ENCODE results near the gene NPSR1. TPM values are rescaled to one million over a fixed set of nuclear protein-coding genes. Genes with fewer than 3 reads are reported as not detected.

Gene NPSR1
- total RNA-seq, 4 donors from 2014 or later = not detected

DNA sequence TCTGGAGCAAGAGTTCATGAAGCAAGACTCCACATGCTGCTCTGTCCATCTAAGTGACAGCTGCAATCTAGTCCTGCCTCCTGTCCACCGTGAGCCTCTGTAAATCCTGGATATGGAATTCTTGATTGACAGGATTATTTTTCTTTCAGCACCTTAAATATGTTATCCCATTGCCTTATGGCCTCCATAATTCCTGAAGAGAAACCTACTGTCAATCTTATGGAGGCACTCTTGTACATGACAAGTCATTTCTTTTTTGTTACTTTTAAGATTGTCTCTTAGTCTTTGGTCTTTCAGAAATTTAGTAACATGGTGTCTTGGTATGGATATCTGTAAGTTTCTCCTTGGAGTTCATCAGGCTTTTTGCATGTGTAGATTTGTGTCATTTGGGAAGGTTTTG is 82.8 kb downstream of the NPSR1 start:
- Histone ChIP-seq H3K4me1 (no peaks in the 10 kb centered on the region), H3K4me3 (no peak overlapping the region), H3K27ac (no peak overlapping the region), H3K9me3 (no peaks in the 10 kb centered on the region), H3K27me3 (no peaks in the 10 kb centered on the region), H3K36me3 (no peaks in the 10 kb centered on the region)
- no peak for DNase-seq
- intact Hi-C loops (cut with DNase I; ENCODE audit: low total_unique reads) = no loop called here
- no peak for TF ChIP-seq POLR2A (IDR thresholded peaks at IDR 0.05)
- TF ChIP-seq, protein P1, sequence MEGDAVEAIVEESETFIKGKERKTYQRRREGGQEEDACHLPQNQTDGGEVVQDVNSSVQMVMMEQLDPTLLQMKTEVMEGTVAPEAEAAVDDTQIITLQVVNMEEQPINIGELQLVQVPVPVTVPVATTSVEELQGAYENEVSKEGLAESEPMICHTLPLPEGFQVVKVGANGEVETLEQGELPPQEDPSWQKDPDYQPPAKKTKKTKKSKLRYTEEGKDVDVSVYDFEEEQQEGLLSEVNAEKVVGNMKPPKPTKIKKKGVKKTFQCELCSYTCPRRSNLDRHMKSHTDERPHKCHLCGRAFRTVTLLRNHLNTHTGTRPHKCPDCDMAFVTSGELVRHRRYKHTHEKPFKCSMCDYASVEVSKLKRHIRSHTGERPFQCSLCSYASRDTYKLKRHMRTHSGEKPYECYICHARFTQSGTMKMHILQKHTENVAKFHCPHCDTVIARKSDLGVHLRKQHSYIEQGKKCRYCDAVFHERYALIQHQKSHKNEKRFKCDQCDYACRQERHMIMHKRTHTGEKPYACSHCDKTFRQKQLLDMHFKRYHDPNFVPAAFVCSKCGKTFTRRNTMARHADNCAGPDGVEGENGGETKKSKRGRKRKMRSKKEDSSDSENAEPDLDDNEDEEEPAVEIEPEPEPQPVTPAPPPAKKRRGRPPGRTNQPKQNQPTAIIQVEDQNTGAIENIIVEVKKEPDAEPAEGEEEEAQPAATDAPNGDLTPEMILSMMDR (IDR thresholded peaks at IDR 0.05) = no peak

DNA sequence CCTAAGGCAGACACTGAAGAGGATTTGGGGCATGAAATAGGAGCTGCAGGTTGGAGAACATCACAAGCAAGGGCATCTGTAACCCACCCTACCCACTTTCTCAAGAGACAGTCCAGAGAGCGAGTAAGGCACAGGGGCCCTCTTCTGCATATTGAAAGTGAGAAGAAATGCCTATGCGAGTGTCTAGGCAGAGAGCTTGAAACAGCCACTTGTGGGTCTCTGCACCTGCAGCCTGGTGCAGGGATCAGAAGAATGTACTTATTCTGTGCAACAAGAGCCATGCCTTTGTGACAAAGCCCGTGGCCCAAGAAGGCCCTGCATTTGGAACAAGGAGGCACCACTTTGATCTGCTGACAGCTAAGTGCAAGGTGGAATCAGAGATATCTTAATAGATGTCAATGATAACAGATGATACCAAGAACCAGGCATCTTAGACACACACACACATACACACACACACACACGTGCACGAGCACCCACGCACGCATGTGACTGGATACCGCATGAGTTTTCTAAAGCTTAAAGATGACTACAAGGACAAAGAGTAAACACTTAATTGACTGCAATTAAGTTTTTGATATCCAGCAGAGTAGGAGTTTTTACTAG is 89.3 kb downstream of the NPSR1 start:
- intact Hi-C loops (cut with DNase I; ENCODE audit: low total_unique reads) = no loop called here
- H3K27ac ChIP-seq = no peak overlapping the region

DNA sequence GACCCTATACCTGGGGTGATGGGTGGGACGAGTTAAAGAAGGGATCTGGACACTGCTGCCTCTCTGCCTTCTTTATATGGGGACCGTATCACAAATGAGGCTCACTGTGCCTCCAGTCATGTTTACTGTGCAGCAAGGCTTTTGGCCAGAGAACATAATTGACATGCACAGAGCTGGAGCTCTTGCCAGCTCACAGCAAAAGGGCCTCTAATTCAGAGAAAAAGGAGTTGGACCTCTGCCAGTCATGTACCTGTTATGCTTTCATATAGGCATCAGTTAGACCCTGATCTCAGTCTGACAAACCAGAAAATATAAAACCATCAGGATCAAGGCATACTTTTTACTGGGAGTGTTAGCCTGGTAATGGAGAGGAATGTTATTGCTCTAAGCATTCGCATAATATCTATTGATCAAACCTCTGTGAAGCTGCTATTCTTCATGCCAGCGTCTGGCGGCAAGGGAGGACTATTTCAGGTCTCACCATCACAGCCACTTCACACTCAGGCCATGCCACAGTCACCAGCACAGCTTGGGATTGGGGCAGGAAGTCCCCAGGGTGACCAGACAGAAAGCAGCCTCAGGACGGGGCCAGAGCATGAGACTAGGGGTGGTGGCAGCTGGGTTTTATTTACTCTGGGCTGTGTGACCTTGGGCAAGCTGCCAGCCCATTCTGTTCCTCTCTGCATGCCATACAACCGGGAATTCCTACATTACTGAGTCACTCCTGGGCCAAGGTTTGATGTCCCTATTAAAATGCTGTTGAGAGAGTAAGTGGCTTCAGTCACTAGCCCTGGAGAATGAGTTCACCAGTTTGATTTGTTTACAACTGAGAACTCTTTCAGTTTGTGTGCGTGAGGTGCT is 90.1 kb downstream of the NPSR1 start:
- H3K36me3 ChIP-seq = no peaks in the 10 kb centered on the region
- H3K27me3 ChIP-seq = no peaks in the 10 kb centered on the region
- intact Hi-C loops (cut with DNase I; ENCODE audit: low total_unique reads) = no loop called here
- H3K9me3 ChIP-seq = no peaks in the 10 kb centered on the region
- no peak overlapping the region for H3K4me3 ChIP-seq
- DNase-seq = peak in 1 of 2 donors; percentile 23
- H3K4me1 ChIP-seq = no peaks in the 10 kb centered on the region
- TF ChIP-seq, protein P1 (IDR thresholded peaks at IDR 0.05) = no peak
- TF ChIP-seq POLR2A (IDR thresholded peaks at IDR 0.05) = no peak
- H3K27ac ChIP-seq = no peak overlapping the region

More for the DNA sequence above, 89.3 kb downstream of the NPSR1 start:
- Histone ChIP-seq H3K36me3 (no peaks in the 10 kb centered on the region), H3K9me3 (no peaks in the 10 kb centered on the region), H3K4me1 (no peaks in the 10 kb centered on the region), H3K4me3 (no peak overlapping the region), H3K27me3 (no peaks in the 10 kb centered on the region)
- DNase-seq = no peak
- no peak for TF ChIP-seq POLR2A (IDR thresholded peaks at IDR 0.05)
- TF ChIP-seq, protein P1 (IDR thresholded peaks at IDR 0.05) = no peak

DNA sequence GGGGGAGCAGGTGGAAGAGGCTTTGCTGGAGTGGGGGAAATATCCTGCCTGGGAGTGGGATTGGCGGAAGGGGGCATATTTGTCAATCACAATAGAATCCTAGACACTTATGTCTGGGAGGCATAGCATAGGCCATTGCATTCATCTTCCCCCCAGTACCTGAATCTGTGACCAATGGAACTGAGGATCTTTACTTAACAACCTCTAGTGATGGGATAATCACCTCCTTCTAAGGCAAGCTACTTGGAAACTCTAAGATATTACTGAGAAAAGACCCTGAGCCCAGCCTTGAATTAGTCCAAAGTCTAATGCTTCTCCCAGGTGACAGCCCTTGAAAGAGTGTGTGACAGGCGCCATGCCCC is 90.7 kb downstream of the NPSR1 start:
- Histone ChIP-seq H3K4me3 (no peak overlapping the region), H3K4me1 (no peaks in the 10 kb centered on the region), H3K27me3 (no peaks in the 10 kb centered on the region), H3K36me3 (no peaks in the 10 kb centered on the region), H3K9me3 (no peaks in the 10 kb centered on the region), H3K27ac (no peak overlapping the region)
- intact Hi-C loops (cut with DNase I; ENCODE audit: low total_unique reads) = no loop called here
- TF ChIP-seq, protein P1 (IDR thresholded peaks at IDR 0.05) = no peak
- TF ChIP-seq POLR2A (IDR thresholded peaks at IDR 0.05) = no peak
- DNase-seq = no peak

DNA sequence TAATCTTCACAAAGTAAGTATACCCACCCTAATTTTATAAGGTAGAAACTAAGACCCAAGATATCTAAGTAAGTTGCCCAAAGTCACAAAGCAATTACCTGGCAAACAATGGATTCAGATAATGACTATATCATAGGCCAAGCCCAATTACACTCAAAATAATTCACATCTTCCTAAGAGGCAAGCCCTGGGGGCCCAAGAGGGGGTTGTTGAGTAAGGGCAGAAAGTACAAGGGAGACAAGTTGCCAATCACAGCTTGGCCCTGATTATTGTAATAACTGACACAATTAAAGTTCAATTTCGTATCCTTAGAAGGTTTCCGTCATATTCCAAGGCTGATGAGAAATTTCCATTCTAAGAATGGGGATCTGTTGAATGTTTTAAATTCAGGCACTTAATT is 91.4 kb downstream of the NPSR1 start:
- TF ChIP-seq POLR2A (IDR thresholded peaks at IDR 0.05) = no peak
- TF ChIP-seq, protein P1 (IDR thresholded peaks at IDR 0.05) = no peak
- Histone ChIP-seq H3K4me3 (no peak overlapping the region), H3K27ac (no peak overlapping the region), H3K9me3 (no peaks in the 10 kb centered on the region), H3K27me3 (no peaks in the 10 kb centered on the region), H3K36me3 (no peaks in the 10 kb centered on the region), H3K4me1 (no peaks in the 10 kb centered on the region)
- intact Hi-C loops (cut with DNase I; ENCODE audit: low total_unique reads) = no loop called here
- DNase-seq = no peak

All from uterus (tissue), 4 donors.